GM23338 (cell line): ENCODE data around the gene KIF6. TPM values are rescaled to one million over a fixed set of nuclear protein-coding genes. Genes with fewer than 3 reads are reported as not detected.

Experiments used
- CREB1 ChIP-seq: fragments of 250-450 bp; sonication (Bioruptor Pico); IDR thresholded peaks from 2 replicates; pipeline ENCODE4 v1.5.0; 2020; ENCODE audit warnings: low read depth, mild to moderate bottlenecking, moderate library complexity
- EZH2 ChIP-seq: fragments of 200-600 bp; sonication (generic); IDR thresholded peaks from one replicate; pipeline ENCODE4 v1.8.0; 2017; ENCODE audit warnings: antibody characterized with exemption, mild to moderate bottlenecking, low read depth; ENCODE audit not compliant: unreplicated experiment
- JUNB ChIP-seq: IDR thresholded peaks from one replicate; pipeline ENCODE4 v1.6.1; 2016; ENCODE audit warnings: antibody characterized with exemption; ENCODE audit not compliant: unreplicated experiment
- NANOG ChIP-seq: IDR thresholded peaks from 2 replicates; pipeline ENCODE4 v1.6.1; 2016; ENCODE audit warnings: antibody characterized with exemption, borderline replicate concordance
- STAT1 ChIP-seq: IDR thresholded peaks from one replicate; pipeline ENCODE4 v1.6.1; 2016; ENCODE audit warnings: antibody characterized with exemption; ENCODE audit not compliant: unreplicated experiment
- ZNF114 ChIP-seq: fragments of 250-450 bp; sonication (Bioruptor Pico); IDR thresholded peaks from 2 replicates; pipeline ENCODE4 v1.5.0; 2020; ENCODE audit warnings: mild to moderate bottlenecking, moderate library complexity
- ZNF331 ChIP-seq: fragments of 250-450 bp; sonication (Bioruptor Pico); IDR thresholded peaks from 2 replicates; pipeline ENCODE4 v1.5.0; 2020; ENCODE audit warnings: low read depth, mild to moderate bottlenecking, moderate library complexity
- polyA plus RNA-seq: library from polyadenylated mRNA; unstranded; fragments of >200 nt; fragmentation: Nextera tagmentation; extraction: Ambion mirVana; gene quantifications from 2 replicates; pipeline ENCODE4 v1.2.1, GENCODE V29; 2016
- total RNA-seq: library from RNA; depleted of rRNA; stranded (reverse); fragments of >200 nt; shearing (Covaris generic); gene quantifications from 2 replicates; pipeline ENCODE4 v1.2.3, GENCODE V29; 2014
- TF ChIP-seq, protein P1 (sequence below): fragments of 250-450 bp; sonication (Bioruptor Pico); IDR thresholded peaks from 2 replicates; pipeline ENCODE4 v1.5.0; 2020; ENCODE audit warnings: mild to moderate bottlenecking, moderate library complexity
- TF ChIP-seq, protein P2 (sequence below): IDR thresholded peaks from 2 replicates; pipeline ENCODE4 v1.6.1; 2016; ENCODE audit warnings: antibody characterized with exemption
- TF ChIP-seq, protein P3 (sequence below): IDR thresholded peaks from one replicate; pipeline ENCODE4 v1.6.1; 2018; ENCODE audit warnings: antibody characterized with exemption; ENCODE audit not compliant: unreplicated experiment

The KIF6 gene
- total and polyA plus RNA-seq, 2 experiments from 2014 or later = 0.87 to 1.7 TPM

DNA sequence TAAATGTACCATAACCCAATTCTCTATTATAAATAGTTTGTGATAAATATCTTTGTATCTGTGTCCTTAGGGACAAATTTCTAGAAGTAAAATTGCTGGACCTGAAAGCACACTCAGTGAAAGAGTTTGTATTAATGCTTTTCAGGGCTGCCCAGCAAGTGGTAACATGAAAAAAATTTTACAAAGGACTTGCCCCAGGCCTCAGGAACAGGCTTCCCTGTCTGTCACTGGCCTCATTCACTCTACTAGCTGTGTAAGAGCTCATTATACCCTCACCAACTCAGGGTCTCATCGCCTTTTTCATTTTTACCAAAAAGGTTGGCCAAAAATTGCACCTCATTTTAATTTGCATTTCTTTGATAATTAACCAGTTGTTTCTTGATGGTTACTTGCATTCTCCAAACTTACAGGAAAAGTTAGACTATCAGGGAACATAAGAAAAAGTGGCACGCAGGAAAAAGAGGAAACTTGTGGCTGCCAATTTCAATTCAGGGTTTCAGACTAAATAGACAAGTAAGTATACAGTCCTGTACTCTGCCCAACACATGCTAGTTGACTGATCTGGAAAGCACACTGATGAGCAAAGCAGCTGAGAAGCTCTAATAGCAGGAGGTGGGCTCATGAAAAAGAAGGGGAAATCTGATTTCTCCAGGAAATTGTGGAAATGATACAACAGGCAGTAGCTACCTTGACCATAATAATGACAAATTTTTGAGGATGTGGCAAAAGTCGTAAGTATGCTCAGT lies 161.5 kb downstream of the KIF6 start (continued):
- TF ChIP-seq, protein P1, sequence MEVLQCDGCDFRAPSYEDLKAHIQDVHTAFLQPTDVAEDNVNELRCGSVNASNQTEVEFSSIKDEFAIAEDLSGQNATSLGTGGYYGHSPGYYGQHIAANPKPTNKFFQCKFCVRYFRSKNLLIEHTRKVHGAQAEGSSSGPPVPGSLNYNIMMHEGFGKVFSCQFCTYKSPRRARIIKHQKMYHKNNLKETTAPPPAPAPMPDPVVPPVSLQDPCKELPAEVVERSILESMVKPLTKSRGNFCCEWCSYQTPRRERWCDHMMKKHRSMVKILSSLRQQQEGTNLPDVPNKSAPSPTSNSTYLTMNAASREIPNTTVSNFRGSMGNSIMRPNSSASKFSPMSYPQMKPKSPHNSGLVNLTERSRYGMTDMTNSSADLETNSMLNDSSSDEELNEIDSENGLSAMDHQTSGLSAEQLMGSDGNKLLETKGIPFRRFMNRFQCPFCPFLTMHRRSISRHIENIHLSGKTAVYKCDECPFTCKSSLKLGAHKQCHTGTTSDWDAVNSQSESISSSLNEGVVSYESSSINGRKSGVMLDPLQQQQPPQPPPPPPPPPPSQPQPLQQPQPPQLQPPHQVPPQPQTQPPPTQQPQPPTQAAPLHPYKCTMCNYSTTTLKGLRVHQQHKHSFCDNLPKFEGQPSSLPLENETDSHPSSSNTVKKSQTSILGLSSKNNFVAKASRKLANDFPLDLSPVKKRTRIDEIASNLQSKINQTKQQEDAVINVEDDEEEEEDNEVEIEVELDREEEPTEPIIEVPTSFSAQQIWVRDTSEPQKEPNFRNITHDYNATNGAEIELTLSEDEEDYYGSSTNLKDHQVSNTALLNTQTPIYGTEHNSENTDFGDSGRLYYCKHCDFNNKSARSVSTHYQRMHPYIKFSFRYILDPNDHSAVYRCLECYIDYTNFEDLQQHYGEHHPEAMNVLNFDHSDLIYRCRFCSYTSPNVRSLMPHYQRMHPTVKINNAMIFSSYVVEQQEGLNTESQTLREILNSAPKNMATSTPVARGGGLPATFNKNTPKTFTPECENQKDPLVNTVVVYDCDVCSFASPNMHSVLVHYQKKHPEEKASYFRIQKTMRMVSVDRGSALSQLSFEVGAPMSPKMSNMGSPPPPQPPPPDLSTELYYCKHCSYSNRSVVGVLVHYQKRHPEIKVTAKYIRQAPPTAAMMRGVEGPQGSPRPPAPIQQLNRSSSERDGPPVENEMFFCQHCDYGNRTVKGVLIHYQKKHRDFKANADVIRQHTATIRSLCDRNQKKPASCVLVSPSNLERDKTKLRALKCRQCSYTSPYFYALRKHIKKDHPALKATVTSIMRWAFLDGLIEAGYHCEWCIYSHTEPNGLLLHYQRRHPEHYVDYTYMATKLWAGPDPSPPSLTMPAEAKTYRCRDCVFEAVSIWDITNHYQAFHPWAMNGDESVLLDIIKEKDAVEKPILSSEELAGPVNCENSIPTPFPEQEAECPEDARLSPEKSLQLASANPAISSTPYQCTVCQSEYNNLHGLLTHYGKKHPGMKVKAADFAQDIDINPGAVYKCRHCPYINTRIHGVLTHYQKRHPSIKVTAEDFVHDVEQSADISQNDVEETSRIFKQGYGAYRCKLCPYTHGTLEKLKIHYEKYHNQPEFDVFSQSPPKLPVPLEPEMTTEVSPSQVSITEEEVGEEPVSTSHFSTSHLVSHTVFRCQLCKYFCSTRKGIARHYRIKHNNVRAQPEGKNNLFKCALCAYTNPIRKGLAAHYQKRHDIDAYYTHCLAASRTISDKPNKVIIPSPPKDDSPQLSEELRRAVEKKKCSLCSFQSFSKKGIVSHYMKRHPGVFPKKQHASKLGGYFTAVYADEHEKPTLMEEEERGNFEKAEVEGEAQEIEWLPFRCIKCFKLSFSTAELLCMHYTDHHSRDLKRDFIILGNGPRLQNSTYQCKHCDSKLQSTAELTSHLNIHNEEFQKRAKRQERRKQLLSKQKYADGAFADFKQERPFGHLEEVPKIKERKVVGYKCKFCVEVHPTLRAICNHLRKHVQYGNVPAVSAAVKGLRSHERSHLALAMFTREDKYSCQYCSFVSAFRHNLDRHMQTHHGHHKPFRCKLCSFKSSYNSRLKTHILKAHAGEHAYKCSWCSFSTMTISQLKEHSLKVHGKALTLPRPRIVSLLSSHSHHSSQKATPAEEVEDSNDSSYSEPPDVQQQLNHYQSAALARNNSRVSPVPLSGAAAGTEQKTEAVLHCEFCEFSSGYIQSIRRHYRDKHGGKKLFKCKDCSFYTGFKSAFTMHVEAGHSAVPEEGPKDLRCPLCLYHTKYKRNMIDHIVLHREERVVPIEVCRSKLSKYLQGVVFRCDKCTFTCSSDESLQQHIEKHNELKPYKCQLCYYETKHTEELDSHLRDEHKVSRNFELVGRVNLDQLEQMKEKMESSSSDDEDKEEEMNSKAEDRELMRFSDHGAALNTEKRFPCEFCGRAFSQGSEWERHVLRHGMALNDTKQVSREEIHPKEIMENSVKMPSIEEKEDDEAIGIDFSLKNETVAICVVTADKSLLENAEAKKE (CRISPR knock-in tag) = no peak
- no peak for TF ChIP-seq CREB1 (CRISPR knock-in tag)
- TF ChIP-seq ZNF114 (CRISPR knock-in tag) = no peak
- TF ChIP-seq EZH2 = no peak
- TF ChIP-seq ZNF331 (CRISPR knock-in tag) = no peak
- TF ChIP-seq, protein P2, sequence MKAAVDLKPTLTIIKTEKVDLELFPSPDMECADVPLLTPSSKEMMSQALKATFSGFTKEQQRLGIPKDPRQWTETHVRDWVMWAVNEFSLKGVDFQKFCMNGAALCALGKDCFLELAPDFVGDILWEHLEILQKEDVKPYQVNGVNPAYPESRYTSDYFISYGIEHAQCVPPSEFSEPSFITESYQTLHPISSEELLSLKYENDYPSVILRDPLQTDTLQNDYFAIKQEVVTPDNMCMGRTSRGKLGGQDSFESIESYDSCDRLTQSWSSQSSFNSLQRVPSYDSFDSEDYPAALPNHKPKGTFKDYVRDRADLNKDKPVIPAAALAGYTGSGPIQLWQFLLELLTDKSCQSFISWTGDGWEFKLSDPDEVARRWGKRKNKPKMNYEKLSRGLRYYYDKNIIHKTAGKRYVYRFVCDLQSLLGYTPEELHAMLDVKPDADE = no peak
- TF ChIP-seq NANOG = no peak
- no peak for TF ChIP-seq JUNB
- no peak for TF ChIP-seq STAT1
- TF ChIP-seq, protein P3, sequence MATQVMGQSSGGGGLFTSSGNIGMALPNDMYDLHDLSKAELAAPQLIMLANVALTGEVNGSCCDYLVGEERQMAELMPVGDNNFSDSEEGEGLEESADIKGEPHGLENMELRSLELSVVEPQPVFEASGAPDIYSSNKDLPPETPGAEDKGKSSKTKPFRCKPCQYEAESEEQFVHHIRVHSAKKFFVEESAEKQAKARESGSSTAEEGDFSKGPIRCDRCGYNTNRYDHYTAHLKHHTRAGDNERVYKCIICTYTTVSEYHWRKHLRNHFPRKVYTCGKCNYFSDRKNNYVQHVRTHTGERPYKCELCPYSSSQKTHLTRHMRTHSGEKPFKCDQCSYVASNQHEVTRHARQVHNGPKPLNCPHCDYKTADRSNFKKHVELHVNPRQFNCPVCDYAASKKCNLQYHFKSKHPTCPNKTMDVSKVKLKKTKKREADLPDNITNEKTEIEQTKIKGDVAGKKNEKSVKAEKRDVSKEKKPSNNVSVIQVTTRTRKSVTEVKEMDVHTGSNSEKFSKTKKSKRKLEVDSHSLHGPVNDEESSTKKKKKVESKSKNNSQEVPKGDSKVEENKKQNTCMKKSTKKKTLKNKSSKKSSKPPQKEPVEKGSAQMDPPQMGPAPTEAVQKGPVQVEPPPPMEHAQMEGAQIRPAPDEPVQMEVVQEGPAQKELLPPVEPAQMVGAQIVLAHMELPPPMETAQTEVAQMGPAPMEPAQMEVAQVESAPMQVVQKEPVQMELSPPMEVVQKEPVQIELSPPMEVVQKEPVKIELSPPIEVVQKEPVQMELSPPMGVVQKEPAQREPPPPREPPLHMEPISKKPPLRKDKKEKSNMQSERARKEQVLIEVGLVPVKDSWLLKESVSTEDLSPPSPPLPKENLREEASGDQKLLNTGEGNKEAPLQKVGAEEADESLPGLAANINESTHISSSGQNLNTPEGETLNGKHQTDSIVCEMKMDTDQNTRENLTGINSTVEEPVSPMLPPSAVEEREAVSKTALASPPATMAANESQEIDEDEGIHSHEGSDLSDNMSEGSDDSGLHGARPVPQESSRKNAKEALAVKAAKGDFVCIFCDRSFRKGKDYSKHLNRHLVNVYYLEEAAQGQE = no peak
